ENCODE results near the gene SLC9A9.

SLC9A9 gene

GRCh38 chr3:143595456-143596077, 252.7 kb downstream of the SLC9A9 start:
- Histone ChIP-seq H3K27ac (no peak overlapping the region), H3K27me3 (ENCODE audit: insufficient read depth, low read depth, severe bottlenecking) (peaks cover 3% of the 10 kb centered on the region), H3K9me3 (ENCODE audit: severe bottlenecking) (no peaks in the 10 kb centered on the region), H3K36me3 (no peaks in the 10 kb centered on the region), H3K4me3 (ENCODE audit: low read depth, low read length) (no peak overlapping the region)
- TF ChIP-seq, protein P1, sequence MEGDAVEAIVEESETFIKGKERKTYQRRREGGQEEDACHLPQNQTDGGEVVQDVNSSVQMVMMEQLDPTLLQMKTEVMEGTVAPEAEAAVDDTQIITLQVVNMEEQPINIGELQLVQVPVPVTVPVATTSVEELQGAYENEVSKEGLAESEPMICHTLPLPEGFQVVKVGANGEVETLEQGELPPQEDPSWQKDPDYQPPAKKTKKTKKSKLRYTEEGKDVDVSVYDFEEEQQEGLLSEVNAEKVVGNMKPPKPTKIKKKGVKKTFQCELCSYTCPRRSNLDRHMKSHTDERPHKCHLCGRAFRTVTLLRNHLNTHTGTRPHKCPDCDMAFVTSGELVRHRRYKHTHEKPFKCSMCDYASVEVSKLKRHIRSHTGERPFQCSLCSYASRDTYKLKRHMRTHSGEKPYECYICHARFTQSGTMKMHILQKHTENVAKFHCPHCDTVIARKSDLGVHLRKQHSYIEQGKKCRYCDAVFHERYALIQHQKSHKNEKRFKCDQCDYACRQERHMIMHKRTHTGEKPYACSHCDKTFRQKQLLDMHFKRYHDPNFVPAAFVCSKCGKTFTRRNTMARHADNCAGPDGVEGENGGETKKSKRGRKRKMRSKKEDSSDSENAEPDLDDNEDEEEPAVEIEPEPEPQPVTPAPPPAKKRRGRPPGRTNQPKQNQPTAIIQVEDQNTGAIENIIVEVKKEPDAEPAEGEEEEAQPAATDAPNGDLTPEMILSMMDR (IDR thresholded peaks at IDR 0.05; ENCODE audit: low read depth, low read length) = no peak
- no peak for DNase-seq

DNA sequence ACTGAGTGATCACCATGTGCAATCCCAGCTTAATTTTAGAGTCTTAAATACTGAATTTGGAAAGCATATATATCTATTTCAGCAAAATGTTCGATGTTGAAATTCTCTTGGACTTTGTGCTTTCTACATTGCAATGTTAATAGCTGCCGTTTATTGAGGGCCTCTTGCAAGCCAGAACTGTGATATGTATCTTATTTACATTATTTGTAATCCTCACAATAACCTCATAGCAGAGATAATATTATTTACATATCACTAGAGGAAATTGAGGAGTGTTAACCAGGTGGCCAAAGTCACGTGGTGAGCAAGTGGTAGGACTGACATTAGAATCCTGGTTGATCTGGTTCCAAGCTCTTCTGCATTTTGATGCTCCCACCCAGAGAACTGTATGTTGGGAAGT, 254.1 kb downstream of the SLC9A9 start:
- no peak overlapping the region for H3K4me3 ChIP-seq (ENCODE audit: low read depth, low read length)
- H3K27me3 ChIP-seq (ENCODE audit: insufficient read depth, low read depth, severe bottlenecking) = peaks cover 2% of the 10 kb centered on the region
- TF ChIP-seq, protein P1 (IDR thresholded peaks at IDR 0.05; ENCODE audit: low read depth, low read length) = no peak
- H3K27ac ChIP-seq = no peak overlapping the region
- no peaks in the 10 kb centered on the region for H3K9me3 ChIP-seq (ENCODE audit: severe bottlenecking)
- DNase-seq = no peak
- H3K36me3 ChIP-seq = no peaks in the 10 kb centered on the region

- DNase-seq = no peak
- TF ChIP-seq, protein P1 (IDR thresholded peaks at IDR 0.05; ENCODE audit: low read depth, low read length) = no peak
- Histone ChIP-seq H3K27ac (no peak overlapping the region), H3K4me3 (ENCODE audit: low read depth, low read length) (no peak overlapping the region), H3K9me3 (ENCODE audit: severe bottlenecking) (no peaks in the 10 kb centered on the region), H3K27me3 (ENCODE audit: insufficient read depth, low read depth, severe bottlenecking) (no peaks in the 10 kb centered on the region), H3K36me3 (no peaks in the 10 kb centered on the region)
These were observed 257.6 kb downstream of the SLC9A9 start for GRCh38 chr3:143590660-143591059.

DNA sequence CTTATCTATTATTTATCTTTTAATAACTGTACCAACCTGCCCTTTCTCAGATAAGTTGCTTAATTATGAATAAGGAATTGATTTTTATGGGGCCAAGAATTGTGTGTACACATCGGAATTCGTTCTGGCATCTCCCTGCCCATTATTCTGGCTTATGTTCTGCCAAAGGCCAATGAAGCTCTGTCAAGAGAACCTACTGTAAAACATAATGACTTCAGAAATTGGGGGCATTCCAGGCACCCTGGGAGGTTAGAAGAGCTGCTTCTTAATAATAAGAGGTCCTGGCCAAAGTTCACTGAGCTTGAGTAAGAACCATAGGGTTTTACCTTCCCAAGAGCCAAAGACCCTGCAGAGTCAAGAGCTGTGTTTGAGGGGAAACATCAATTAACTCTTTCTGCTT, 261.7 kb downstream of the SLC9A9 start:
- Histone ChIP-seq H3K27me3 (ENCODE audit: insufficient read depth, low read depth, severe bottlenecking) (peaks cover 11% of the 10 kb centered on the region), H3K9me3 (ENCODE audit: severe bottlenecking) (no peaks in the 10 kb centered on the region), H3K4me3 (ENCODE audit: low read depth, low read length) (no peak overlapping the region), H3K36me3 (no peaks in the 10 kb centered on the region), H3K27ac (no peak overlapping the region)
- DNase-seq = no peak
- TF ChIP-seq, protein P1 (IDR thresholded peaks at IDR 0.05; ENCODE audit: low read depth, low read length) = no peak

- H3K9me3 ChIP-seq (ENCODE audit: severe bottlenecking) = no peaks in the 10 kb centered on the region
- DNase-seq = no peak
- peaks cover 11% of the 10 kb centered on the region for H3K27me3 ChIP-seq (ENCODE audit: insufficient read depth, low read depth, severe bottlenecking)
- no peak overlapping the region for H3K4me3 ChIP-seq (ENCODE audit: low read depth, low read length)
- H3K36me3 ChIP-seq = no peaks in the 10 kb centered on the region
- H3K27ac ChIP-seq = no peak overlapping the region
- TF ChIP-seq, protein P1 (IDR thresholded peaks at IDR 0.05; ENCODE audit: low read depth, low read length) = no peak
These were observed 262.4 kb downstream of the SLC9A9 start for GRCh38 chr3:143585720-143586456.
